ENCODE measurements around the gene FAR2.

Gene FAR2

GRCh38 chr12:29277231-29277630 is 128.2 kb downstream of the FAR2 start:
- ChIA-PET CTCF (no interaction called here), POLR2A (no interaction called here)
- no peak for TF ChIP-seq ZNF449 (tag by site-specific recombination; IDR thresholded peaks at IDR 0.05)
- no peak for TF ChIP-seq PRDM1 (tag by site-specific recombination; IDR thresholded peaks at IDR 0.05)
- TF ChIP-seq ZBTB8A (tag by site-specific recombination; IDR thresholded peaks at IDR 0.05): no peak
- TF ChIP-seq ZBTB44 (tag by site-specific recombination; IDR thresholded peaks at IDR 0.05): no peak
- TF ChIP-seq ZNF48 (tag by site-specific recombination; IDR thresholded peaks at IDR 0.05): no peak
- TF ChIP-seq ZNF596 (tag by site-specific recombination; IDR thresholded peaks at IDR 0.05): no peak
- no peak for TF ChIP-seq WT1 (tag by site-specific recombination; IDR thresholded peaks at IDR 0.05)
- TF ChIP-seq ZNF362 (tag by site-specific recombination; IDR thresholded peaks at IDR 0.05): no peak
- no peak for TF ChIP-seq ZFP41 (tag by site-specific recombination; IDR thresholded peaks at IDR 0.05; ENCODE audit: borderline replicate concordance)
- no peak for TF ChIP-seq ZNF391 (tag by site-specific recombination; IDR thresholded peaks at IDR 0.05; ENCODE audit: borderline replicate concordance, low read depth)
- no peak for TF ChIP-seq ZNF416 (tag by site-specific recombination; IDR thresholded peaks at IDR 0.05)
- TF ChIP-seq ZNF843 (tag by site-specific recombination; IDR thresholded peaks at IDR 0.05): no peak
- no peak for TF ChIP-seq ZNF830 (tag by site-specific recombination; IDR thresholded peaks at IDR 0.05; ENCODE audit: low read depth)
- TF ChIP-seq ZNF146 (tag by site-specific recombination; IDR thresholded peaks at IDR 0.05): no peak
- no peak for TF ChIP-seq ZNF280C (tag by site-specific recombination; IDR thresholded peaks at IDR 0.05)

GRCh38 chr12:29278673-29279420 is 129.8 kb downstream of the FAR2 start:
- CTCF ChIA-PET: interaction anchor here (0.6 to 1.1 kb wide), 2 partner anchors 190 to 204 kb away, joined by 3 read pairs; no protein-coding TSS in a partner anchor
- no peaks in the 10 kb centered on the region for H3K9me3 ChIP-seq (ENCODE audit: control insufficient read depth, insufficient read depth, low read depth, low read length)
- 0 out of 2 replicates have a peak, but pooled peaks cover 4% of the 10 kb centered on the region for H3K4me1 ChIP-seq (ENCODE audit: control insufficient read depth, insufficient read depth, low read length)
- H3K36me3 ChIP-seq (ENCODE audit: control insufficient read depth in 2 of 2, insufficient read depth in 1 of 2, low read length in 2 of 2): no peaks in the 10 kb centered on the region
- no peak overlapping the region for H3K4me3 ChIP-seq (ENCODE audit: low read depth, low read length)
- no peak overlapping the region for H3K27ac ChIP-seq (ENCODE audit: extremely low read depth, low read depth, low read length)
- no peak for TF ChIP-seq ZNF837 (tag by site-specific recombination; IDR thresholded peaks at IDR 0.05)
- no peak for TF ChIP-seq ZIC2 (tag by site-specific recombination; IDR thresholded peaks at IDR 0.05)
- no peak for TF ChIP-seq WT1 (tag by site-specific recombination; IDR thresholded peaks at IDR 0.05)
- TF ChIP-seq ZBTB48 (tag by site-specific recombination; IDR thresholded peaks at IDR 0.05): no peak
- no peak for TF ChIP-seq ZNF654 (tag by site-specific recombination; IDR thresholded peaks at IDR 0.05; ENCODE audit: low read depth)
- TF ChIP-seq ZNF768 (tag by site-specific recombination; IDR thresholded peaks at IDR 0.05): no peak
- TF ChIP-seq ZNF391 (tag by site-specific recombination; IDR thresholded peaks at IDR 0.05; ENCODE audit: borderline replicate concordance, low read depth): no peak
- no peak for TF ChIP-seq SP7 (tag by site-specific recombination; IDR thresholded peaks at IDR 0.05)
- POLR2A ChIA-PET: no interaction called here

More at GRCh38 chr12:29277231-29277630, 128.2 kb downstream of the FAR2 start:
- Histone ChIP-seq H3K9me3 (ENCODE audit: control insufficient read depth, insufficient read depth, low read depth, low read length) (no peaks in the 10 kb centered on the region), H3K36me3 (ENCODE audit: control insufficient read depth in 2 of 2, insufficient read depth in 1 of 2, low read length in 2 of 2) (no peaks in the 10 kb centered on the region), H3K27ac (ENCODE audit: extremely low read depth, low read depth, low read length) (no peak overlapping the region), H3K4me1 (ENCODE audit: control insufficient read depth, insufficient read depth, low read length) (0 out of 2 replicates have a peak, but pooled peaks cover 3% of the 10 kb centered on the region), H3K4me3 (ENCODE audit: low read depth, low read length) (no peak overlapping the region)
